HG02981 (cell line): ENCODE measurements around the gene IGLL1.
"Not testable (repeated sequence)": the region's sequence is repeated elsewhere in the genome, so short reads cannot be mapped to it uniquely, and the experiment has no call there.

Experiments
- ATAC-seq: cut with Tn5 transposase; IDR thresholded peaks from one replicate; pipeline ENCODE4 v1.9.1; 2021; ENCODE audit warnings: mild to moderate bottlenecking, moderate library complexity; ENCODE audit not compliant: unreplicated experiment

IGLL1 gene

GRCh38 chr22:23565305-23565914 is 14.7 kb downstream of the IGLL1 start:
- ATAC-seq, result no peak

DNA sequence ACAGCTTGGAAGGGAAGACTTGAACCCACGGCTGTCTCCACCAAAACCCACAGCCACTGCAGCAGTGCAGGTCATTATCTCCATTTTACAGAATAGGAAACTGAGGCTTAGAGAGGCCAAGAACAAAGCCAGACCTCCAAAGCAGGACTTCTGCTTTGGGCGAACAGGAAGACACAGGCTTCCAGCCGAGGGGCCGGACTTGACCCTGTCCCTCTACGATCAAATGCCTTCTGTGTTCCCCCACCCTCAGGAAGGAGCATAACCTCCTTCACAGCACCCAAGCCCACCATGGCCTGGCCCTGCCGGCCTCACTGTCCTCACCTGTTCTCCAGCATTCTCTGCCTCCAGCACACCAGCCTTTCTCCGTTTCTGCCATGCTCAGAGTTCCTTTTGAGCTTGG is 15.8 kb downstream of the IGLL1 start:
- no peak for ATAC-seq

GRCh38 chr22:23563111-23563510 is 17.0 kb downstream of the IGLL1 start:
- no peak for ATAC-seq

- ATAC-seq, result no peak
Observed at GRCh38 chr22:23562186-23562585, 17.9 kb downstream of the IGLL1 start.

GRCh38 chr22:23561025-23561510 is 19.0 kb downstream of the IGLL1 start:
- not testable (repeated sequence) for ATAC-seq

- ATAC-seq, result not testable (repeated sequence)
Observed at GRCh38 chr22:23560215-23560614, 19.9 kb downstream of the IGLL1 start.

DNA sequence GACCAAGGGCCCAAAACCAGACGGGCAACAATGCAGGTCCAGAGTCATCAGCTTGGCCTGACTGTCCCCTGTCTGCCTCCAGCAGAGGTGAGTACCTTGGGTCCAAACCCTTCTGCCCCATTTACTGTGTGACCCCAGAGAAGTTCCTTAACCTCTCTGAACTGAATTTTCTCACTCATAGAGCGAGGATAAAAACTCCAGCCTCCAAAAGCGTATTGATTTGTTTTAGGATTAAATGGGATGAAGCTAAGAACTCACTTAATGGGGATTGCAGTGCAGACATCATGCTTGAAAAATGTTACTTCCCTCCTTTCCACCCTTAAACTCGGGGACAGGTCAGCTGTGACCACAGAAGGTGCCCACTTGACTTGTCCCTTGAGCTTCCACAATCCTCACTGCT is 22.6 kb downstream of the IGLL1 start:
- ATAC-seq, result no peak

DNA sequence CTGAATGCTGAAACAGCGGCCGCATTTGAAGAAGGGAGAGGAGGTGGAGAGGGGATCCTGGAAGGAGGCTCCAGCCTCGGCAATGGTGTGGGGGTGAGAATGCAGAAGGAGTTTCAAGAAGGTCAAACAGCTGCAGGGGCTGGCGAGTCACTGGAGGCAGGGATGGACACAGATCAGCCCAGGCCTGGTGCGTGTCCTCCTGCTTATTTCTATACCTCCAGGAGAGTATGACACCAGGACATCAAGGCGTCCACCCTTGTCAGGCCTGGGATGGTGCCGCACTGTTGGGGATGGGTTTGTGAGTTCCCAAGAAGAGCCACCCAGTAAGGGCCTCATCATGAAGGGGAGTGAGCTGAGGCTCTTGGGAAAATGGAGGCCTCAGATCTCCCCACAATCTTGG is 23.1 kb downstream of the IGLL1 start:
- no peak for ATAC-seq

GRCh38 chr22:23556026-23556620 is 24.0 kb downstream of the IGLL1 start:
- no peak for ATAC-seq

GRCh38 chr22:23555118-23555517 is 25.0 kb downstream of the IGLL1 start:
- ATAC-seq, result no peak

GRCh38 chr22:23553924-23554870 is 25.9 kb downstream of the IGLL1 start:
- ATAC-seq, result no peak

DNA sequence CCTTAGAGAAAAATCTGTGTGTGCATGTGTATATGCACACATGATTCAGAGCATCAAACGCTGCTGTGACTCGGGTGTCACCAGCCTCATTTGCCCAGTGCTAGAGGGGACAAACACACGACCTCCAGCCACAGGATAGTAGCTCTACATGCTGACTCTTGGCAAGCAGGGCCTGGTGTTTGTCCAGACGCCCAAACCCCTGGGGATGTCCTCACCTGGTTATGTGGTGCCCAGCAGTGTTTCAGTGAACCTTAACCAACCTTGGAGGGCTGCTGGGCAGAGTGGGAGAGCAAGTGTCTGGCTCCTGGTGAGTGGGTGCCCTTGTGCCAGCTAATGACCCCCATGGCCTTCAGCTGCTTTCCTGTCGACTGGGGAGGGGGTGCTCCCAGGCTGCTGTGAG is 26.7 kb downstream of the IGLL1 start:
- ATAC-seq, result no peak

GRCh38 chr22:23552573-23552972 is 27.5 kb downstream of the IGLL1 start:
- ATAC-seq, result no peak

- ATAC-seq, result no peak
Observed at GRCh38 chr22:23551385-23551784, 28.7 kb downstream of the IGLL1 start.

- ATAC-seq, result no peak
Observed at GRCh38 chr22:23550049-23550650, 29.9 kb downstream of the IGLL1 start.

DNA sequence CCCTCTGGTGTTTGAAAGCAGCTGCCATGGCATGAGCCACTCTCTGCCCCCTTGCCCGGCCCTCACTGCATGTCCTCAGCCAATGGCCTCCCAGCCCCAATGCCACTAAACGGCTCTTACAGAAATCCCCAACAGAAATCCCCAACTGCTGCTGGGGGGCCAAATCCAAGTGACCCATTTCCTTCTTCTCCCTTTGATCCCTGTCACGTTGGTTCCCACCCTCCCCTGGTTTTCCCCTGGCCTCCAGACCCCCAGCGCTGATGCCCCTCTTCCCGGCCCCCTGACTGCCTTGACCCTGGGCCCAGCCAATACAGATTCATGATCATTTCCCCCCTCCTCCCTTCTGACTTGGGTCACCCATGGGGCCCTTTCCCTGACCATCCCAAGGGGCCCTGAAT is 30.9 kb downstream of the IGLL1 start:
- no peak for ATAC-seq

- no peak for ATAC-seq
Observed at GRCh38 chr22:23548501-23549197, 31.4 kb downstream of the IGLL1 start.

DNA sequence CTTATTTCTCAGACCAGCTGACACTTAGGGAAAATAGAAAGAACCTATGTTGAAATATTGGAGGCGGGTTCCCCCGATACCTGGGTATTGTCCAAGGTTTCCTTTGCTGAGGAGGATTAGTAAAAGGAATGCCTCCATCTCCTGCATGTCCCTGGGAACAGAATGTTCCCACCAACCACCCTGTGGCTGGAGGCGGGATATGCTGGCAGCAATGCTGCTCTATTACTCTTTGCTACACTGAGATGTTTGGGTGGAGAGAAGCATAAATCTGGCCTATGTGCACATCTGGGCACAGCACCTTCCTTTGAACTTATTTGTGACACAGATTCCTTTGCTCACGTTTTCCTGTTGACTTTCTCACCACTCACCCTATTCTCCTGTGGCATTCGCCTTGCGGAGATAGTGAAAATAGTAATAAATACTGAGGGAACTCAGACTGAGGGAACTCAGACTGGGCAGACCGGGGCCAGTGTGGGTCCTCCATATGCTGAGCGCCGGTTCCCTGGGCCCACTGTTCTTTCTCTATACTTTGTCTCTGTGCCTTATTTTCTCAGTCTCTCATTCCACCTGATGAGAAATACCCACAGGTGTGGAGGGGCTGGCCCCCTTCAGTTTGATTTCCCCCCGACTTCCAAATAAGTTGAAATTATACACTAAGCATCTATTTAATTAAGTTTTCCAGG is 32.1 kb downstream of the IGLL1 start:
- ATAC-seq, result no peak

- not testable (repeated sequence) for ATAC-seq
Observed at GRCh38 chr22:23547382-23547781, 32.7 kb downstream of the IGLL1 start.

- ATAC-seq, result no peak
Observed at GRCh38 chr22:23544852-23545251, 35.2 kb downstream of the IGLL1 start.
